Fibroblast of villous mesenchyme (primary cell): ENCODE data around the gene RGMA. TPM values are rescaled to one million over a fixed set of nuclear protein-coding genes. Genes with fewer than 3 reads are reported as not detected.

ENCODE experiments used
- DNase-seq: peaks from one replicate; pipeline ENCODE4 v3.0.0-alpha.2; 2010; ENCODE audit warnings: low read depth
- H3K4me3 ChIP-seq: 2 replicates; pipeline ENCODE4 v1.5.1; 2011; ENCODE audit warnings: low read depth, mild to moderate bottlenecking, low read length
- total RNA-seq: library from RNA; depleted of rRNA; stranded (reverse); fragments of >200 nt; gene quantifications from 2 replicates; pipeline ENCODE4 v1.2.3, GENCODE V29; 2012
- TF ChIP-seq, protein P1 (sequence below): IDR thresholded peaks from 2 replicates; pipeline ENCODE4 v1.5.1; 2012; ENCODE audit warnings: low read depth, mild to moderate bottlenecking, low read length; ENCODE audit not compliant: insufficient read depth

The RGMA gene
- total RNA-seq, 1 donor, result not detected

DNA sequence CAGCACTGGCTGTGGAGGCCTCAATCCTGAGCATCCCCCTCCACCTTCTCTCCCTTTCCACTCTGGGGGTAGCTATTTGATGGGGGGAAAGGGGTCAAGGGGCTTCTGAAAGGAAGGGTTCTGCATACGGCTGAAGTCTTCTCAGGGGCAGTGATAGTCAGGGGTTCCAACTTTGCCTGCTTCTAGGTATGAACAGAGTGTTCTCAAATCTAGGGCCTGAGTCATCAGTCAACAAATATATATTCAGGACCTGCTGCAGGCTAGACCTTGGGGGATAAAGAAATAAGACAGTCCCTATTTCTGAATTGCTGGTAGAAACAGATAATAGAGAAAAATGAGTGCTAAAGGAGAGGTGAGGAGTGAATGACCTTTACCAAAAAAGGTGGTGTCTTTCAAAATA is 12.8 kb downstream of the RGMA start:
- H3K4me3 ChIP-seq, result no peak overlapping the region
- no peak for DNase-seq
- TF ChIP-seq, protein P1, sequence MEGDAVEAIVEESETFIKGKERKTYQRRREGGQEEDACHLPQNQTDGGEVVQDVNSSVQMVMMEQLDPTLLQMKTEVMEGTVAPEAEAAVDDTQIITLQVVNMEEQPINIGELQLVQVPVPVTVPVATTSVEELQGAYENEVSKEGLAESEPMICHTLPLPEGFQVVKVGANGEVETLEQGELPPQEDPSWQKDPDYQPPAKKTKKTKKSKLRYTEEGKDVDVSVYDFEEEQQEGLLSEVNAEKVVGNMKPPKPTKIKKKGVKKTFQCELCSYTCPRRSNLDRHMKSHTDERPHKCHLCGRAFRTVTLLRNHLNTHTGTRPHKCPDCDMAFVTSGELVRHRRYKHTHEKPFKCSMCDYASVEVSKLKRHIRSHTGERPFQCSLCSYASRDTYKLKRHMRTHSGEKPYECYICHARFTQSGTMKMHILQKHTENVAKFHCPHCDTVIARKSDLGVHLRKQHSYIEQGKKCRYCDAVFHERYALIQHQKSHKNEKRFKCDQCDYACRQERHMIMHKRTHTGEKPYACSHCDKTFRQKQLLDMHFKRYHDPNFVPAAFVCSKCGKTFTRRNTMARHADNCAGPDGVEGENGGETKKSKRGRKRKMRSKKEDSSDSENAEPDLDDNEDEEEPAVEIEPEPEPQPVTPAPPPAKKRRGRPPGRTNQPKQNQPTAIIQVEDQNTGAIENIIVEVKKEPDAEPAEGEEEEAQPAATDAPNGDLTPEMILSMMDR, result no peak

DNA sequence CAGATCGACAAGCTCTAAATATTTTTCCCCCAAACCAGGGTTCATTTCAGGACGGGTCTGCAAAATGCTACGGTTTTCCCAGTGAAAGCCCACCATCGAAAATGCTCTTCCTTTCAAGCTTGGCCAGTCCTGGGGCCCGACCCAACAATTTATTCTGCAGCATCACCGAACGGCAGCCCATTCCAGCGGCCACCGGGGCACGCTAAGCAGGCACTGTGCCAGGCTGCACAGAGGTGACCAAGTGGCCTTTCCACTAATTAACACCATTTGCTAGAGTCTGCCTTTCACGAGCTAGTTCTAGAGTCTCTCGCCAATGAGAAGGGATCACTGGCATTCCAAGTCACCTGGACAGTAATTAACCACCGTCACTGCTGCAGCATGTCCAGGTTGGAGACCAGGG is 14.4 kb downstream of the RGMA start:
- TF ChIP-seq, protein P1, result no peak
- no peak overlapping the region for H3K4me3 ChIP-seq
- no peak for DNase-seq

DNA sequence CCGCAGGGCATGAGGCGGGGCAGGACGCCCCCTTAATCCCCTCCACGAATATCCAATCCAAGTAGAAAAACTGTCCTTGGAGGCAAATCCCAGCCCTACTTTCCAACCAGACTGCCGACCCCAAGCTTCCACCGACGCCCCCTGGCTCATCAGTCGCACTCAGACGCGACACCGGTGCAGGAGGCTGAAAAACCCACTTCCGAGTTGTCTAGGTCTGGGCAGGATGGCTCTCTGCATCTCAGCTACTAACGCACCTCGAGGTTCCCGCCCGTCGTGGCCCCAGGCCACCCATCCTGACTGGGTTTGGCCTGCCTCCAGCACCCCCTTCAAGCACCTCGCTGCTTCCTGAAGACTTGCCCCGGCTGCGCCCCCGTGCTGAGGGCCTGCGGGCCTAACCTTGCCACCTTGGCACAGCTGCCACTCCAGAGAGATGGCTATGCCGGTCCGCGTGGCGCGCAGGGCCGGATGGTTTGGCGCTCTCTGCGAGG is 15.5 kb downstream of the RGMA start:
- DNase-seq, result no peak
- H3K4me3 ChIP-seq, result no peak overlapping the region
- TF ChIP-seq, protein P1, result no peak

DNA sequence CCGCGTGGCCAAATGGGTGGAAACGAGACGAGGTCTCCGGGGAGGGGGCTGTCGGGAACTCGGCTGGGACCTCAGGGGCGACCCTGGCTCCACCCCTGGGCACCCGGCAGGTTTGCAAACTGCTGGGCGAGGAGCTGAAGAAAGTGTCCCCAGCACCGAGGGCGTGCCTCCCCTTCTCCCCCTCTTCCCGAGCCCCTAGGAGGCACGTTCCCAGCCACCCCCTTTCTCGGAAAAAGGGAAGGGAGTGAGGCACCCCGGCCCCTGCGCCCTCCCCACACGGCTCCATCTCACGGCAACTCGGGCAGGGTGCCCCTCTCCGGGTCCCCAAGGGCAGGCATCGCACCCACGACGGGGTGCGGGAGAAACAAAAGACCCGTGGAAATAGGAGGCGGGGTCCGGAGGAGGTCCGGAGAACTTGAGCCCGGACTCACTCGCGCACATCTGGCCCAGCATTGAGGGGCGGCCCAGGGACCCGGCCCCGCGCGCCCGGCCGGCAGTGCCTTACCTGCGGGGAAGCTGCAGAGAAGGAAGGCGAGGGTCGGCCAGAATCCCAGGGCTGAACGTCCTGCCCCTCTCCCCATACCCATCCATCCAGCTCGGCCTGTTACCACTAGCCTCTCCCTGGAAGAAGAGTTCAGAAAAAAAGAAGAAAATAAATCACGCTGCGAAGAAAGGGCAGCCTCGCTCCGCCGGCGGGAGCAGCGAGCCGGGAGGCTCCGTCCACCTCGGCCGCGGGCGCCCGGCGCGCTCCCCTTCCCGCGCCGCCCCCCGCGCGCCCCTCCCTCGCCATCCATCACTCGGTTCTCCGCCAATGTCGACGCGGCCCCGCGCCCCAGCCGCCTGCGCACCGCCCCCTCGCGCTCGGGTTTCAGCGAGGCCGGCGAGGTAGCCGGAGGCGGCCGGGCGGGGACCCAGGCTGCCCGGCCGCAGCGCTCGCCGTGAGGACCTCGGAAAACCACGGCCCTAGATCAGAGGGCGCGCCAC is 16.3 kb downstream of the RGMA start:
- H3K4me3 ChIP-seq, result peak overlapping the region; percentile 50
- DNase-seq, result peak; percentile 61
- TF ChIP-seq, protein P1, result peak; percentile 4

DNA sequence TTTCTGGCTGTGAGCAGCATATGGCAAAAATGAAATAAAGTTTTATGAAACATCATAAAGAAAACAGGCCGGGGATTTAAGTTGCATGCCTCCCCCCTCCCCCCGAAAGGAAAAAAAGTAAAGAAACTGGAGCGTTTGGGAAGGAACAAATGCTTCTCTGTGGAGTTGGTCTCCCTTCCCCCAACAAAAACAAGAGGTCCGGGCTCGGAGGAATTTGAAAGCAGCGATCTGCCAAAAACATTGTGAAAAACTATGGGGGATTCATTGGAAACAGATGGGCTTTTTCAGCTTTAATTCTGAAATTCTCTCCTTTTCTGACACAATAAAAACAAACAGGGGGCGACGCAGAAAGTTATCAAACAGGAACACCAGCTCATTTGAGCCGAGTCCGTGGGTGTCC is 17.0 kb downstream of the RGMA start:
- TF ChIP-seq, protein P1, result no peak
- DNase-seq, result peak; percentile 30
- H3K4me3 ChIP-seq, result peak overlapping the region; percentile 50

DNA sequence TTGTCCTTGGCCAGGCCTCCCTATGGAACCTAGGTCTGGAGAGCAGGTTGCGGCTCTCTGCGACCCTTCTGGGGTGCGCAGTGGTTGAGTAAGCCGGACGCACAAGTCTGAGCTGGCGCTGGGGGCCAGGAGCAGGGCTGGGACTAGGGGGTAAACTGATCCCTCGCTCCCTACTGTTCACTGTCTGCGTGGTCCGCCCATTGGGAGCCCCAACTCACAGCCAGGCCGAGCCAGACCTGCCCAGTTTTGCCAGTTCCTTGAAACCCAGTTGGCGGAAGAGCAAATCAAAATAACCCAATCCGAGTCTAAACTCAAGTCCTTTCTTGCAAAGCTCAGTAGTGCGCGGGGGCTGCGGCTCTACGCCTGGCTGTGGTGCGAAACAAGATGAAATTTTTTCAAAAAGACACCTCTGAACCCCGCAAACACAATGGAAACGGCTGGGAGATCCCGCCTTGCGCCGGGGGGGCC is 17.5 kb downstream of the RGMA start:
- TF ChIP-seq, protein P1, result no peak
- H3K4me3 ChIP-seq, result peak overlapping the region; percentile 50
- DNase-seq, result no peak
